Measurements from ENCODE around the gene APBA1. TPM values are rescaled to one million over a fixed set of nuclear protein-coding genes. Genes with fewer than 3 reads are reported as not detected.

The APBA1 gene
- total and polyA plus RNA-seq, 9 of the 15 experiments (the other 6 are each of a cell fraction or from before 2014, with no cell fraction given), result 0.01 to 0.02 TPM; not detected in 7

GRCh38 chr9:69645488-69645887 is 26.7 kb downstream of the APBA1 start:
- ChIA-PET POLR2A (no interaction called here), CTCF (ENCODE audit: low intra/inter-chr PET ratio) (no interaction called here)
- Histone ChIP-seq H3K4me3 (no peak overlapping the region), H4K20me1 (replicated peaks; ENCODE audit: control insufficient read depth, insufficient read depth, low read length) (no peaks in the 10 kb centered on the region), H3K79me2 (ENCODE audit: control insufficient read depth, insufficient read depth, low read length) (no peaks in the 10 kb centered on the region), H3K9me1 (ENCODE audit: control insufficient read depth, insufficient read depth, low read length) (no peaks in the 10 kb centered on the region), H3K9me3 (replicated peaks; ENCODE audit: control insufficient read depth, insufficient read depth, low read depth, low read length) (no peaks in the 10 kb centered on the region), H3K9ac (ENCODE audit: insufficient read depth in 1 of 2, low read depth in 2 of 2, low read length in 2 of 2) (no peak overlapping the region; a peak in 1 of 4 replicates), H3K4me2 (ENCODE audit: insufficient read depth, low read length) (no peak overlapping the region), H3K27ac (ENCODE audit: extremely low read depth, low read depth, low read length) (no peak overlapping the region), H3K4me1 (replicated peaks in 1 of 2; ENCODE audit: control insufficient read depth in 2 of 2, insufficient read depth in 2 of 2, low read length in 2 of 2) (no peaks in the 10 kb centered on the region), H2AFZ (ENCODE audit: low read depth, low read length) (no peak overlapping the region), H3K36me3 (ENCODE audit: control insufficient read depth, insufficient read depth, low read length) (no peaks in the 10 kb centered on the region), H3K27me3 (ENCODE audit: control insufficient read depth in 2 of 2, insufficient read depth in 2 of 2, low read length in 2 of 2) (no peaks in the 10 kb centered on the region)
- WGBS (ENCODE audit: insufficient coverage, low coverage, missing lambda C conversion rate), result 0% methylated on average over 8 of the region's 10 CpGs
- DNase-seq (ENCODE audit: extremely low read depth in 1 of 4, low spot score in 3 of 4) (no peak), ATAC-seq (no peak), FAIRE-seq (no peak)
- TF ChIP-seq FOXJ3 (CRISPR knock-in tag; IDR thresholded peaks at IDR 0.05) (no peak), LEF1 (IDR thresholded peaks at IDR 0.05) (no peak), CBX8 (IDR thresholded peaks at IDR 0.05; ENCODE audit: borderline replicate concordance, extremely low read depth, low read depth, low read length, poor library complexity, severe bottlenecking) (no peak), RERE (CRISPR knock-in tag; IDR thresholded peaks at IDR 0.05; ENCODE audit: borderline replicate concordance) (no peak), ZMIZ1 (IDR thresholded peaks at IDR 0.05; ENCODE audit: low read depth in 2 of 2, low read length in 2 of 2) (no peak)
- BruUV-seq (replicated peaks), result no TSS peak
- intact Hi-C loops (cut with micrococcal nuclease), result no loop called here
- in situ Hi-C loops (cut with MboI), result no loop called here
